ENCODE results near the gene PDE8A.
"Not testable (repeated sequence)": the region's sequence is repeated elsewhere in the genome, so short reads cannot be mapped to it uniquely, and the experiment has no call there.

Gene PDE8A

DNA sequence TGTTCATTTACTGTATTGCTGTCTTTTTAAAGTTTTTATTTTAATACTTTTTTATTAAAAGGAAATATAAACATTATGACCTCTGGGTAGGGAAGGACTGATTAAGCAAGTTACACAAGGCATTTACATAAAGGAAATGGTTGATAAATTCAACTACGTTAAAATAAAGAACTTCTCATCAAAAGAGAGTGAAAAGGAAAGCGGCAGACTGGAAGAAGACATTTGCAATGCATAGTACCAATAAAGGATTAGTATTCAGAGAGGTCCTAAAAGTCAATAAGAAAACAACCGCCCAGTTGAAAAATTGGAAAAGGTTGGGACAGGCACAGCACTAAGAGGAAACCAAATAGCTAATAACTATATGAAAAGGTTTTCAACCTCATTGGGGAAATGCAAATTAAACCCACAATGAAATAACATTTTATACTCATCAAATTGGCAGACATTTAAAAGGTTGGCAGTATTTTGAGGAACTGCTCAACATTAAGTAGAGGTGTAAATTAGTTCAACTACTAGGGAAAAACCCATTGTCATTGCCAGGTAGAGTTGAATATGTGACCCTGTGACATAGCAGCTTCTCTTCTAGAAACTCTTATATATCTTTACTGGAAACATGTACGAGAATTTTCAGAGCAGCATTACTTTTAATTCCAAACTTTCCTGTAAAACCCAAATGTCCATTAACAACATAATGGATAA lies 9.5 kb downstream of the PDE8A start:
- DNase-seq: no peak

GRCh38 chr15:84992157-84992944 lies 10.7 kb downstream of the PDE8A start:
- DNase-seq: no peak

- DNase-seq: no peak
These were observed 14.4 kb downstream of the PDE8A start for GRCh38 chr15:84996055-84996454.

- DNase-seq: not testable (repeated sequence)
These were observed 15.1 kb downstream of the PDE8A start for GRCh38 chr15:84996714-84997113.

DNA sequence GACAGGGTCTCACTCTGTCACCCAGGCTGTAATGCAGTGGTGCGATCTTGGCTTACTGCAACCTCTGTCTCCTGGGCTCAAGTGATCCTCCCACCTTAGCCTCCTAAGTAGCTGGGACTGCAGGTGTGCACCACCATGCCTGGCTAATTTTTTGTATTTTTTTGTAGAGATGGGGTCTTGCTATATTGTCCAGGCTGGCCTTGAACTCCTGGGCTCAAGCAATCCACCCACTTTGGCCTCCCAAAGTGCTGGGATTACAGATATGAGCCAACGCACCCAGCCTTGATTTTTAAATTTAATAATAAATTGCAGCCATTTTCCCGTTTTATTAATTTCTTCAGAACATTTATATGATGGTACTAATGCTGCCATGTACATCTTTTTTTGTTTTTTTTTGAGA lies 15.6 kb downstream of the PDE8A start:
- DNase-seq: not testable (repeated sequence)

DNA sequence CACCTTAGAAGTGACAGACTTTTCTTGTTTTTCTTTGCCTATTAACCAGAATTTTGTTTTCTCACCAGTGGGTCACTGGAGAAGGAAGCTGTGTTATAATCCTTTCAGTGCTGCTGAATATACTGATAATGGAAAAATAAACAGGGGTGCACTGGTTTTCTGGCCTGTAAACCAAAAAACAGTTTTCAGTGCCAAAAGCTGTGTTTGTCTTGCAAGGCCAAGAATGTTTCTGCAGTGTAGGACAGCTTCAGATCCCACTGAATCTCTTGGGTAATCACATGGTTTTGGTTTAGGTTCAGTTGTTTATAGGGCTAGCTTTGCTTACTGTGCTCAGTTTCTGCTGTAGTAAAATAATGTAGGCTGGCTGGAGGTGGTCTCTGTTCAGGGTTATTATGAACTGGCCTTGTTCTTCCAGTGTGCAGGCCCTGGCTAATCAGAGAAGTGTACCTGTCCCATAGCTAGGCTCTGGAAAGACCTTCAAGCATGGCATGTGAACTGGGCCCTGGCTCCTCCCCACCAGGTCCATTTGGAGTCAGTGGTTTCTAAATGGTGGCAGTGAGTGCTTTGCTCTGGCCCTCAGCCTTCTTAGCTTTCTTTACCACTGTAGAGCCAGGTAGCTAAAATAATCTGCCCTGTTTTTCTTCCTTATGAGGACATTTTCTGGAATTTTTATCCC lies 18.7 kb downstream of the PDE8A start:
- no peak for DNase-seq

DNA sequence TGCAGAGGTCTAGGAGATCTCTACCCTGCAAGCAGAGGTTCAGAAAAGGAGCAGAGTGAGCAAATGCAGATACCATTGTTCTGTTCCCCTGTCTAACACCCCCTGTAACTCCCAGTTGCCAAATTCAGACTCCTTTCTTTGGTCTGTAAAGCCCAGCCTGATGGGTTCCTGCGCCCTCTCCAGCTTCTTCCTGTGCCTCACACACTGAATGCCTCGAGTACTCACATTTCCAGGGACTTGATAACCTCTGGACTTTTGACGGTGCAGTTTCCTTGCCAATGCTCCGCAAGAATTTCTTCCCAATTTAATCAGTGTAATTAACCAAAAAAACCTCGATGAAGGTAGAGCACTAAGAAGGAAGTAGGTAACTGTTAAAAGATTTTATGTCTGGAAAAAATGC lies 19.3 kb downstream of the PDE8A start:
- no peak for DNase-seq

DNA sequence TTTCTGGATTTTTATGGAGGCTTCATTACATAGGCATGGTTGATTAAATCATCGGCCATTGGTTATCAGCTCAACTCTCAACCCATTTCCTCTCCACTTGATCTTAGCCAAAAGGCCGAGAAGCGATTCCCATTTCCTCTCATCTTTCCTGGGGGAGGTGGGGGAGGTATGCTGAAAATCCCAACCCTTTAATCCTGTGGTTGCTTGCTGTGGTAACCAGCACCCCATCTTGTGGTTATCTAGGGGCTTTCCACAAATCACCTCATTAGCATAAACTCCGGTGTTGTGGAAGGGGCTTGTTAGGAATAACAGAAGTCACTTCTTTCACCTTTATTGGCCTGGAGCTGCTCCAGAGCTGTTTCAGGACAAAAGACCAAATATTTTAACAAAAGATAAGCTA lies 20.9 kb downstream of the PDE8A start:
- DNase-seq: peak in 1 of 2 donors; percentile 19

- peak in 1 of 2 donors; percentile 20 for DNase-seq
These were observed 22.1 kb downstream of the PDE8A start for GRCh38 chr15:85003593-85004312.

- no peak for DNase-seq
These were observed 22.9 kb downstream of the PDE8A start for GRCh38 chr15:85004550-85004949.

DNA sequence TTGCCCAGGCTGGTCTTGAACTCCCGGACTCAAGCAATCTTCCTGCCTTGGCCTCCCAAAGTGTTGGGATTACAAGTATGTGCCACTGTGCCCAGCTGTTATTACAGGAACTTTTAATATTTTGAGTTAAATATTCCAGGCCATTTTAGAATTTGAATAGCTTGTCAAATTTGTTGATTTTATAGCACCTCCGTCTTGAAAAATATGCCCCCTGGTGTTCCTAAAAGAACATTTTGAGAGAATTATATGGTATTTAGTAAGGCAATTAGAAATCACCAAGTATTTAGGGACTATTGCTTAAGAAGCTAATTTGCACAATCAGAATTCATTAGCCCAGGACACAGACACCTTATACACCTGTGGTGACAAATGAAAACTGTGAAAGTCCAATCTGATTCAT lies 23.7 kb downstream of the PDE8A start:
- DNase-seq: no peak

- DNase-seq: peak in 1 of 2 donors; percentile 21
These were observed 24.1 kb downstream of the PDE8A start for GRCh38 chr15:85005746-85006145.

DNA sequence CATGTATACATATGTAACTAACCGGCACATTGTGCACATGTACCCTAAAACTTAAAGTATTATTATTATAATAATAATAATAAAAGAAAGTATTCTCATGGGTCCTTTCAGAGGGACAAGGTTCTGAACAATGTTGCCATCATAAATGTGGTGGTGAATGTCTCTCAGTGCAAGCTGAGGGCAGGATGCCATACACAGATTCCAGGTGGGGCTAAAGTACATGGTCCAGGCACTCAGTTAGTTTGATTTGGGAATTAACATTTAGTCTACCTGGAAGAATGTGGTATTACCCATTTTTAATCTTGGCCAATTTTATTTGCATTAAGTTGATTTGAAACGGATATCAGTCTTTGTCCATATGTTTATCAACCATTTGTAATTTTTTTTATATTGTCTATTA lies 24.5 kb downstream of the PDE8A start:
- no peak for DNase-seq

DNA sequence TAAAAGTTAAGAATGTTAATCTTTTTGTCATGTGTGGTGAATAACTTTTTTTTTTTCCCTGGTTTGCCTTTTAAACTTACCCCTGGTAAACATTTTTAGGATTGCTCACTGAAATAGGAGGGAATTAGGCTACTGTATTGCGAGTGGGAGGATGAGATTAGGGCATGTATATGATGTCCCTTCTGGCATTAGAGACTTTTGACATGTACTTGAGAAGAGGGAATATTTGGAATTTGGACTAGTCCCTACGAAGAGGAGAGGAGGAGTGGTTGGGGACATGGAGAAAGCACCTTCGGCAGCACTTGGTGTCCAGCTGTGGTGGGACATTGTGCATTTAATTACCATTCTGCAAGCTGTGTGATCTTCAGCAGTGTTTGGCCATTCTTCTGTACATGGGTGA lies 25.0 kb downstream of the PDE8A start:
- no peak for DNase-seq

GRCh38 chr15:85007137-85007536 lies 25.5 kb downstream of the PDE8A start:
- no peak for DNase-seq

GRCh38 chr15:85007741-85008397 lies 26.2 kb downstream of the PDE8A start:
- DNase-seq: no peak

GRCh38 chr15:85008474-85009260 lies 27.0 kb downstream of the PDE8A start:
- DNase-seq: no peak

GRCh38 chr15:85009435-85009834 lies 27.8 kb downstream of the PDE8A start:
- DNase-seq: no peak

DNA sequence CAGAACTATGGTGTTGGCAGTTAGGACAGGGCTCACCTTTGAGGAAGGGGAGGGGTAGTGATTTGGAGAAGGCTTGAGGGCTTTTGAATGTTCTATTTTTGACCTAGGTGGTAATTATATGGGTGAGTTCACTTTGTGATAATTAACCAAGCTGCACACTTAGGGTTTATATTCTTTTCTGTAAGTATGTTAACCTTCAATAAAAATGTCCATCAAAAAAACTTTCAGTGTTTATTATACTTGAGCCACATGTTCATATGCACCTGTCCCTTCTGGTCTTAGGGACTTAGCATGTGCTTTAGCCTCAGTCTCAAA lies 28.4 kb downstream of the PDE8A start:
- DNase-seq: no peak

- DNase-seq: no peak
These were observed 28.9 kb downstream of the PDE8A start for GRCh38 chr15:85010386-85011159.

DNA sequence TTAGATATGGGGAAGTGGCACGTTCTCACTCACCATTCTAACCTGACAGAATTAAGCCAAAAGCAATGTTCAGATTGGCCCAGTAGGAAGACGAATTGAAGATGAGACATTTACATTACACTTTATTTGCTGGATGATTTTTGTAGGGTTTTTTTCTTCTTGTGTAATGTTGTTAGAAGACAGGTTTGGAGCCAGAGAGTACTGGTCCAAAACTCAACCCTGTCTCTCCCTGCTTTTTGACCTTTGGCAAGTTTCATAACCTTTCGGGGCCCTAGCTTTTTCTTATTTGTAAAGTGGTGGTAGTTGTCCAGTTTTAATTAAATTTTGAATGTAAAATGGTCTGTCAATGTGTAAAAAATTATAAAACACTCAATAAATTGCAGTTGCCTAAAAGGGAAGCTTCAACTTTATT lies 29.5 kb downstream of the PDE8A start:
- no peak for DNase-seq

Measured in CD4-positive, alpha-beta T cell treated with Interleukin-4 for 1 hour (primary cell).